ENCODE data around the gene FTO. TPM values are rescaled to one million over a fixed set of nuclear protein-coding genes. Genes with fewer than 3 reads are reported as not detected.

The FTO gene
- total RNA-seq, 6 experiments from 2014 or later = 93.7 to 107 (median 105) TPM

DNA sequence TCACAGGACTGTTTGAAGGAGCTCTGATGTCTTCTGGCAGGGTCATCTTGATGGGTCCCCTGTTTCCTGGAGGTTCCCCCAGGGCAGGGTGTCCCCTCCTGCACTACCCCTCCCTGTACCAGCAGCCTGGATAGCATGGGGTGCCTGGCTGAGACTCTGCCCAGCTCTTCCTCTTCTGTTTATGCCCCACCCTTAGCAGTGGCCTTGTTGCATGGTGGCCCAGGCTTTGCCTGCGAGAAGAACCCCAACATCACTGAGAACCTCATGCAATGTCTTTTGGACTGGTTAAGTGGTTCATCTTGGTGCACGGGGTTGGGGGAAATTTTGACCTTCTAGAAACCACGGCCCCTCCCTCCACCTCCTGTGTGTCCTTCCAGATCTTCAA lies 460.8 kb downstream of the FTO start:
- no peak for DNase-seq
- H3K4me3 Mint-ChIP-seq = no peak overlapping the region
- H3K4me1 Mint-ChIP-seq (ENCODE audit: low read depth) = no peaks in the 10 kb centered on the region
- H3K36me3 Mint-ChIP-seq (ENCODE audit: low read depth) = no peaks in the 10 kb centered on the region
- TF ChIP-seq, protein P1, sequence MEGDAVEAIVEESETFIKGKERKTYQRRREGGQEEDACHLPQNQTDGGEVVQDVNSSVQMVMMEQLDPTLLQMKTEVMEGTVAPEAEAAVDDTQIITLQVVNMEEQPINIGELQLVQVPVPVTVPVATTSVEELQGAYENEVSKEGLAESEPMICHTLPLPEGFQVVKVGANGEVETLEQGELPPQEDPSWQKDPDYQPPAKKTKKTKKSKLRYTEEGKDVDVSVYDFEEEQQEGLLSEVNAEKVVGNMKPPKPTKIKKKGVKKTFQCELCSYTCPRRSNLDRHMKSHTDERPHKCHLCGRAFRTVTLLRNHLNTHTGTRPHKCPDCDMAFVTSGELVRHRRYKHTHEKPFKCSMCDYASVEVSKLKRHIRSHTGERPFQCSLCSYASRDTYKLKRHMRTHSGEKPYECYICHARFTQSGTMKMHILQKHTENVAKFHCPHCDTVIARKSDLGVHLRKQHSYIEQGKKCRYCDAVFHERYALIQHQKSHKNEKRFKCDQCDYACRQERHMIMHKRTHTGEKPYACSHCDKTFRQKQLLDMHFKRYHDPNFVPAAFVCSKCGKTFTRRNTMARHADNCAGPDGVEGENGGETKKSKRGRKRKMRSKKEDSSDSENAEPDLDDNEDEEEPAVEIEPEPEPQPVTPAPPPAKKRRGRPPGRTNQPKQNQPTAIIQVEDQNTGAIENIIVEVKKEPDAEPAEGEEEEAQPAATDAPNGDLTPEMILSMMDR (IDR thresholded peaks at IDR 0.05) = no peak
- H3K27me3 Mint-ChIP-seq (ENCODE audit: insufficient read depth) = peaks cover 17% of the 10 kb centered on the region
- no peaks in the 10 kb centered on the region for H3K9me3 Mint-ChIP-seq
- no peak overlapping the region for H3K27ac Mint-ChIP-seq

GRCh38 chr16:54165174-54165911 lies 461.4 kb downstream of the FTO start:
- Mint-ChIP-seq H3K4me3 (no peak overlapping the region), H3K4me1 (ENCODE audit: low read depth) (no peaks in the 10 kb centered on the region), H3K36me3 (ENCODE audit: low read depth) (no peaks in the 10 kb centered on the region), H3K27ac (no peak overlapping the region), H3K9me3 (no peaks in the 10 kb centered on the region), H3K27me3 (ENCODE audit: insufficient read depth) (peaks cover 17% of the 10 kb centered on the region)
- TF ChIP-seq, protein P1 (IDR thresholded peaks at IDR 0.05) = no peak
- DNase-seq = no peak

DNA sequence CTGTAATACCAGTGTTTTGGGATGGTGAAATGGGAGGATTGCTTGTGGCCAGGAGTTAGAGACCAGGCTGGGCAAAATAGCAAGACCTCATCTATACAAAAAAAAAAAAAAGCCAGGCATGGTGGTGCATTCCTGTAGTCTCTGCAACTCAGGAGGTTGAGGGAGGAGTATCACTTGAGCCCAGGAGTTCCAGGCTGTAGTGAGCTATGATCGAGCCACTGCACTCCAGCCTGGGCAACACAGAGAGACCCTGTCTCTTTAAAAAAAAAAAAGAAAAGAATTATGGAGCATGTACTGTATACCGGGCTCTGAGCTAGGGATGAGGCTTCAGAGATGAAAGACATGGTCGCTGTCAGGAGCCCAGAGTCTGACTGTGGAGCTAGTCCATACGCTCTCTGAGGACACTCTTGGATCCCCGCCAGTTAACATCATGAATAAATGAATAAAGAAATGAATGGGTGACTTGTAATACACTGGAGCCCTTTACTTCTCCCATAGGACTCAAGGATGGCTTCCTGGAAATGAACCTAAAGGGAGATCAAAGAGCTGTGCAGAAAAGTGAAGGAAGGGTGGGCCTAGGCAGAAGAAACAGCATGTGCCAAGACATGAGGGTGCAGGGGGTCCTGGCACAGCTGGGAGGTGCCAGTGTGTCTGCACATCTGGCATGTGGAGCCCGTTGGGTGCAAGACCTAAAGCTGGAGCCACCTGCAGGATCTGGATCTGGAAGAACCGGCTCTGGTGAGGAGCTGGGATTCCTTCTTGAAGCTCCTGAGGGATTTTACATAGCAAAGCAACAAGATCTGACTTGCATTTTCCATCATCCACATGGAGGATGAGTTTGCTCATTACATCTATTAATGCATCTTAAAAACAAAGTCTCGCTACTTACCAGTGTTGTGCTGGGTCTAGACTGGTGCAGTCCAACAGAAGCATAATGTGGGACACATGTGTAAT lies 462.2 kb downstream of the FTO start:
- Mint-ChIP-seq H3K4me1 (ENCODE audit: low read depth) (no peaks in the 10 kb centered on the region), H3K4me3 (no peak overlapping the region), H3K36me3 (ENCODE audit: low read depth) (no peaks in the 10 kb centered on the region), H3K9me3 (no peaks in the 10 kb centered on the region), H3K27me3 (ENCODE audit: insufficient read depth) (peaks cover 15% of the 10 kb centered on the region), H3K27ac (no peak overlapping the region)
- TF ChIP-seq, protein P1 (IDR thresholded peaks at IDR 0.05) = no peak
- DNase-seq = no peak

- TF ChIP-seq, protein P1 (IDR thresholded peaks at IDR 0.05) = no peak
- H3K4me1 Mint-ChIP-seq (ENCODE audit: low read depth) = peaks cover 12% of the 10 kb centered on the region; the same call in 1 of the 2 replicates
- no peak overlapping the region for H3K27ac Mint-ChIP-seq
- no peak overlapping the region for H3K4me3 Mint-ChIP-seq
- H3K9me3 Mint-ChIP-seq = no peaks in the 10 kb centered on the region
- H3K27me3 Mint-ChIP-seq (ENCODE audit: insufficient read depth) = peaks cover 7% of the 10 kb centered on the region
- DNase-seq = no peak
- no peaks in the 10 kb centered on the region for H3K36me3 Mint-ChIP-seq (ENCODE audit: low read depth)
Observed at GRCh38 chr16:54169112-54169511, 465.2 kb downstream of the FTO start.

GRCh38 chr16:54171626-54172537 lies 467.9 kb downstream of the FTO start:
- H3K27me3 Mint-ChIP-seq (ENCODE audit: insufficient read depth) = peaks cover 11% of the 10 kb centered on the region
- H3K36me3 Mint-ChIP-seq (ENCODE audit: low read depth) = no peaks in the 10 kb centered on the region
- no peaks in the 10 kb centered on the region for H3K9me3 Mint-ChIP-seq
- DNase-seq = peak; percentile 30
- H3K4me1 Mint-ChIP-seq (ENCODE audit: low read depth) = peaks cover 30% of the 10 kb centered on the region
- no peak overlapping the region for H3K27ac Mint-ChIP-seq
- H3K4me3 Mint-ChIP-seq = peak overlapping the region; percentile 35; the same call in 1 of the 2 replicates
- TF ChIP-seq, protein P1 (IDR thresholded peaks at IDR 0.05) = no peak

Measured in HFFc6 (cell line).